Glutamatergic neuron (in vitro differentiated cells): ENCODE measurements around the gene NXPE3. TPM values are rescaled to one million over a fixed set of nuclear protein-coding genes. Genes with fewer than 3 reads are reported as not detected.
"Not testable (repeated sequence)": the region's sequence is repeated elsewhere in the genome, so short reads cannot be mapped to it uniquely, and the experiment has no call there.

ENCODE experiments used
- DNase-seq: peaks from one replicate; pipeline ENCODE4 v3.0.0; 2022
- H3K27ac Mint-ChIP-seq: one replicate; pipeline ENCODE4 v1.8.0; 2020; ENCODE audit warnings: mild to moderate bottlenecking, mixed read lengths, inconsistent platforms; ENCODE audit not compliant: unreplicated experiment
- H3K27me3 Mint-ChIP-seq: one replicate; pipeline ENCODE4 v1.8.0; 2020; ENCODE audit warnings: mild to moderate bottlenecking, moderate library complexity, mixed read lengths, inconsistent platforms; ENCODE audit not compliant: unreplicated experiment
- H3K36me3 Mint-ChIP-seq: one replicate; pipeline ENCODE4 v1.8.0; 2020; ENCODE audit warnings: mild to moderate bottlenecking, mixed read lengths, inconsistent platforms; ENCODE audit not compliant: unreplicated experiment
- H3K4me1 Mint-ChIP-seq: one replicate; pipeline ENCODE4 v1.8.0; 2020; ENCODE audit warnings: mild to moderate bottlenecking, low read depth, mixed read lengths, inconsistent platforms; ENCODE audit not compliant: unreplicated experiment
- H3K4me3 Mint-ChIP-seq: one replicate; pipeline ENCODE4 v1.8.0; 2020; ENCODE audit warnings: mild to moderate bottlenecking, mixed read lengths, inconsistent platforms; ENCODE audit not compliant: unreplicated experiment
- H3K9me3 Mint-ChIP-seq: one replicate; pipeline ENCODE4 v1.8.0; 2020; ENCODE audit warnings: mild to moderate bottlenecking, moderate library complexity, mixed read lengths, inconsistent platforms; ENCODE audit not compliant: unreplicated experiment
- total RNA-seq: library from RNA; stranded (reverse); fragmentation: NEBNext Ultra II Directional; extraction: Animal tissue kit (Norgen Biotek cat#: 25700); gene quantifications from one replicate; pipeline ENCODE4 v1.2.1, GENCODE V29; 2021; ENCODE audit not compliant: unreplicated experiment
- TF ChIP-seq, protein P1 (sequence below): fragments of 200-600 bp; sonication (generic); IDR thresholded peaks from one replicate; pipeline ENCODE4 v1.5.0; 2021; ENCODE audit not compliant: partially characterized antibody, unreplicated experiment

Gene NXPE3
- total RNA-seq, 1 donor from 2014 or later: 29.1 TPM

DNA sequence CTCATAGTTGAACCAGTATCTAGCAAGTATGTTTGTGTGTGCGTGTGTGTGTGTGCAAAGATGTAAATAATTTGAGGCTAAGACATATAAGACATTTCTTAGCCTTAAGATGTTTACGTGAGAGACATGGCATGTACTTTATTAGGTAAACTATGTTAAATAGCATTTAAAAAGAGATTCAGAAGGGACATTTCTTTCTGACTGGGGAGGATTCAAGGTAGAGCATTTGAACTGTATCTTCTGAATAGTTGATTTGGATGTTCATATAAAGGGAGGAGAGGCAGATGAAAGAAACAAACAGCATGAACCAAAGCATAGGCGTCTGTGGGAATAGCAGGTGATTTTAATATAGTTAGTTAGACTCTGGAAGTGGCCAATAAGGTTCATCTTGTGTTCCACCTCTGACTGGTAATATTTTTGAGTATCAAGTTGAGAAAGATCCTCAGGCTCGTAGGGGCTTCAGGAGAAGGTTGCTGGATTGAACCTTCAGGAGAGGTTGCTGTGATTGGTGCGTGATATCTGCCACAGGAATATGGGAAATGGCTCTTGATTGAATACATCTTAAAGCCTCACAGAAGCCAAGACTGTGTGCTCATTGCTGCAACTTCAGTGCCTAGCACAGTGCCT lies 82.9 kb downstream of the NXPE3 start:
- Mint-ChIP-seq H3K27ac (no peak overlapping the region), H3K36me3 (no peaks in the 10 kb centered on the region), H3K27me3 (no peaks in the 10 kb centered on the region), H3K4me3 (no peak overlapping the region), H3K4me1 (no peaks in the 10 kb centered on the region), H3K9me3 (no peaks in the 10 kb centered on the region)
- no peak for DNase-seq
- TF ChIP-seq, protein P1, sequence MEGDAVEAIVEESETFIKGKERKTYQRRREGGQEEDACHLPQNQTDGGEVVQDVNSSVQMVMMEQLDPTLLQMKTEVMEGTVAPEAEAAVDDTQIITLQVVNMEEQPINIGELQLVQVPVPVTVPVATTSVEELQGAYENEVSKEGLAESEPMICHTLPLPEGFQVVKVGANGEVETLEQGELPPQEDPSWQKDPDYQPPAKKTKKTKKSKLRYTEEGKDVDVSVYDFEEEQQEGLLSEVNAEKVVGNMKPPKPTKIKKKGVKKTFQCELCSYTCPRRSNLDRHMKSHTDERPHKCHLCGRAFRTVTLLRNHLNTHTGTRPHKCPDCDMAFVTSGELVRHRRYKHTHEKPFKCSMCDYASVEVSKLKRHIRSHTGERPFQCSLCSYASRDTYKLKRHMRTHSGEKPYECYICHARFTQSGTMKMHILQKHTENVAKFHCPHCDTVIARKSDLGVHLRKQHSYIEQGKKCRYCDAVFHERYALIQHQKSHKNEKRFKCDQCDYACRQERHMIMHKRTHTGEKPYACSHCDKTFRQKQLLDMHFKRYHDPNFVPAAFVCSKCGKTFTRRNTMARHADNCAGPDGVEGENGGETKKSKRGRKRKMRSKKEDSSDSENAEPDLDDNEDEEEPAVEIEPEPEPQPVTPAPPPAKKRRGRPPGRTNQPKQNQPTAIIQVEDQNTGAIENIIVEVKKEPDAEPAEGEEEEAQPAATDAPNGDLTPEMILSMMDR: no peak

DNA sequence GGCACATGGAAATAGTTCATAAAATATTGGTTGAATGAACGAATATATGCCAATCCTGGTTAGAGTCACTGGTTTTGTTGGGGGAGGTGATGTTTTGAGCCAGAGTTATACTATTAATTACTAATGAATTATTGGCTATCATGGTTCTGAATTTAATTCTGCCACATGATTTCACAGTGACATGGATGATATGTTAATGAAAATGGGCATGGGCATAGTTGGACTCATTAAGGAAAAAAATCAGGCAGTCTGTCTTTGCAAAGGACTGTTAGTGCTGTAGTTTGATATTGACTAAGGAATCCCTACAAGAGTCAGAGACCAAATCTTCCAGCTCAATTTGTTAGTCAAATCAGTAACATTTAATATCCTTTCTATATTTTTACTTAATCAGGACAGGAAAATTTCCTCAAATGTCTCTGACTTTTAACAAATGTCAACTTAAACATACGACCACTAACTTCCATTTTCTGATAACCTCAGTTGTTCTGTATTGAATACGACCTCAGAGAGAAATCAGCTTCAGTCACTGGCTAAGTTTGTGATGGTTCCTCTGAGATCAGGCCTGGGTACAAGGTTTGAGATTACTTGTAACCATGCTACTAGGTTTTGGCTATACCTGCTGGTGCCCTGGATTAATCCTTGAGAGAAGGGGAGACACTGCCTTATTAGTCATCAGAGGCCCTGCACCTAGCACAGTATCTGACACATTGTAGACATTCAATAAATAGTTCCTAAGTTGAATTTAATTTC lies 83.6 kb downstream of the NXPE3 start:
- Mint-ChIP-seq H3K27me3 (no peaks in the 10 kb centered on the region), H3K4me1 (peaks cover under 1% of the 10 kb centered on the region), H3K4me3 (no peak overlapping the region), H3K36me3 (no peaks in the 10 kb centered on the region), H3K9me3 (no peaks in the 10 kb centered on the region), H3K27ac (no peak overlapping the region)
- TF ChIP-seq, protein P1: no peak
- no peak for DNase-seq

DNA sequence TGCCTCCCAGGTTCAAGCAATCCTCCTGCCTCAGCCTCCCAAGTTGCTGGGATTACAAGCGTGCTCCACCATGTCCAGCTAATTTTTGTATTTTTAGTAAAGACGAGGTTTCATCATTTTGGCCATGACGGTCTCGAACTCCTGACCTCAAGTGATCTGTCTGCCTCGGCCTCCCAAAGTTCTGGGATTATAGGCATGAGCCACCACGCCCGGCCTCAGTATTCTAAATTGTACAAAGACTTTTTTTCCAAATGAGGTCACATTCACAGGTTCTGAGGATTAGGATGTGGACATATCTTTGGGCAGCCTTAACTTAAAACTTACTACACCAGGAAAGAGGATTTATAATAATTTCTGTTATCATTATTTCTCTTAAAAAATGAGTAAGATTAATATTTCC lies 85.9 kb downstream of the NXPE3 start:
- H3K4me3 Mint-ChIP-seq, DNase-seq, H3K36me3 Mint-ChIP-seq, H3K9me3 Mint-ChIP-seq, H3K27ac Mint-ChIP-seq, H3K27me3 Mint-ChIP-seq, H3K4me1 Mint-ChIP-seq: not testable (repeated sequence)

DNA sequence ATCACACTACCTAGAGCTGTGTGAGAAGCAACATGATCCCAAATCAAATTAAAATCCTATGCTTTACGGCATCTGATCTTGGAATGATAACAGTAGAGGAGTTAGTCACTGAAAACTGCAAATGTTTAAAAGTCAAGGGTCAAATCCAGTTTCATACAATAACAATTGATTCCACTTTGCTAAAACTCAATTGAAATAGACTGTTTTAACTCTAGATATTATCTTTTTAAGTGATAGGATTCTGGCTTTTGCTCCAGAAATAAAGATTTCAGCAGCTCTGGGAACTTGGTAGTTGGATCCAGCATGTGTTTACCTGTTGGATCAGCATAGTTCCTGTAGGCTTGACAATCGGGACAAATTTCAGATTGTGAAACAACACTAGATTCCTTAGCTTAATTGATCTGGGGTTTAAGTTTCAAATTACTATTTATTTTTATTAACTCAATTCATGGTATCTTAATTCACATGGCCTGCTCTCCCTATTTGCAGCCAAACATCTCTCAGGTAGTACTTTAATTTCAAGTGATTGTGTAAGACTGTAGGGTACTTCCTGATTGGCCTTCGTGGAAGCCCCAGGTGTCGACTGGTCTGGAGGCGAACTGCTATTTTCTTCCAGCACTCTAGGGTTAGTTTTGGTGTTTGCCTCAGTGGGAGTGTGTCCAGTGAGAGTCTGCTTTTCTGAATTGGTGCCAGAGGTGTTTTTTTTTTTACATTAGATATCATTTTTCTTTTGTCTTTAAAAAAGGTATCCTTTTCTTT lies 86.9 kb downstream of the NXPE3 start:
- H3K4me3 Mint-ChIP-seq: no peak overlapping the region
- DNase-seq: no peak
- H3K36me3 Mint-ChIP-seq: no peaks in the 10 kb centered on the region
- peaks cover 2% of the 10 kb centered on the region for H3K4me1 Mint-ChIP-seq
- H3K9me3 Mint-ChIP-seq: no peaks in the 10 kb centered on the region
- no peaks in the 10 kb centered on the region for H3K27me3 Mint-ChIP-seq
- TF ChIP-seq, protein P1: no peak
- no peak overlapping the region for H3K27ac Mint-ChIP-seq

DNA sequence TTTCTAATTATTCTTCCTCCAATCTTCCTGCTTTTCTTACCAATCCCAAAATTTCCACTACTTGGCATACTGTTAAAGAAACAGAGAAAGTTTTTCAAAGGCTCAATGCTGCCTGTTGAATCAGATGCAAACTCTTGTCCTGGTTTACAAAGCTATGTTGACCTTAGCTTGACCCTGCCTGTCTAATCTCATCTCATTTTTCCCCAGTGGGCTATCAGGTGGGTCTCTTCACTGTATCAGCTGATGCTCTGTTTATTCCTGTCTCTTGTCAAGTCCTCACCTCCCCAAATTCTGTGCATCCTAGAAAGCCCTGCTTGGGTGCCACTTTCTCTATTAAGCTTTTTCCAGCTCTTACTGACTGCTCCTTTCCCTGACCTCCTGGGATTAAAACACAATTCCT lies 88.5 kb downstream of the NXPE3 start:
- Mint-ChIP-seq H3K4me1 (peaks cover 2% of the 10 kb centered on the region), H3K4me3 (no peak overlapping the region), H3K36me3 (no peaks in the 10 kb centered on the region), H3K27me3 (no peaks in the 10 kb centered on the region), H3K27ac (no peak overlapping the region), H3K9me3 (no peaks in the 10 kb centered on the region)
- DNase-seq: no peak
- TF ChIP-seq, protein P1: no peak
